Stimulated activated CD4-positive, alpha-beta T cell treated with anti-CD3 and anti-CD28 coated beads, Interleukin-12 subunit alpha, Interleukin-12 subunit beta, amount 100 ng/mL, for 24 hours (primary cell): ENCODE measurements around the gene BCDIN3D.

ENCODE experiments used
- DNase-seq, 2 experiments: peaks; one replicate each; pipeline ENCODE4 v3.0.0-alpha.2; 2020; ENCODE audit warnings: low read depth in 2 of 2

Gene BCDIN3D

GRCh38 chr12:49819786-49820185 lies 23.1 kb downstream of the BCDIN3D start:
- no peak for DNase-seq

GRCh38 chr12:49818241-49818895 lies 24.5 kb downstream of the BCDIN3D start:
- DNase-seq, result no peak

GRCh38 chr12:49813131-49813530 lies 29.8 kb downstream of the BCDIN3D start:
- no peak for DNase-seq

GRCh38 chr12:49811961-49812401 lies 30.9 kb downstream of the BCDIN3D start:
- no peak for DNase-seq

- no peak for DNase-seq
These were observed 31.8 kb downstream of the BCDIN3D start for GRCh38 chr12:49811136-49811535.

- no peak for DNase-seq
These were observed 33.0 kb downstream of the BCDIN3D start for GRCh38 chr12:49809906-49810389.

GRCh38 chr12:49809381-49809905 lies 33.5 kb downstream of the BCDIN3D start:
- no peak for DNase-seq

- DNase-seq, result no peak
These were observed 34.1 kb downstream of the BCDIN3D start for GRCh38 chr12:49808686-49809380.

GRCh38 chr12:49807991-49808580 lies 34.8 kb downstream of the BCDIN3D start:
- no peak for DNase-seq

- no peak for DNase-seq
These were observed 36.0 kb downstream of the BCDIN3D start for GRCh38 chr12:49806877-49807276.

- no peak for DNase-seq
These were observed 36.5 kb downstream of the BCDIN3D start for GRCh38 chr12:49806321-49806813.

- no peak for DNase-seq
These were observed 37.5 kb downstream of the BCDIN3D start for GRCh38 chr12:49805409-49805808.

GRCh38 chr12:49804821-49805220 lies 38.1 kb downstream of the BCDIN3D start:
- DNase-seq, result no peak

GRCh38 chr12:49803693-49804450 lies 39.0 kb downstream of the BCDIN3D start:
- no peak for DNase-seq

GRCh38 chr12:49801141-49802063 lies 41.5 kb downstream of the BCDIN3D start:
- DNase-seq, result no peak

GRCh38 chr12:49800421-49801140 lies 42.3 kb downstream of the BCDIN3D start:
- DNase-seq, result no peak

- no peak for DNase-seq
These were observed 44.0 kb downstream of the BCDIN3D start for GRCh38 chr12:49798934-49799333.

- no peak for DNase-seq
These were observed 44.7 kb downstream of the BCDIN3D start for GRCh38 chr12:49798248-49798647.

GRCh38 chr12:49797449-49797776 lies 45.5 kb downstream of the BCDIN3D start:
- no peak for DNase-seq
